Stimulated activated CD8-positive, alpha-beta memory T cell treated with anti-CD3 and anti-CD28 coated beads, Interleukin-15, amount 100 ng/mL, for 24 hours (primary cell): Measurements from ENCODE around the gene TNFRSF18.
"Not testable (repeated sequence)": the region's sequence is repeated elsewhere in the genome, so short reads cannot be mapped to it uniquely, and the experiment has no call there.

Experiments
- DNase-seq: peaks from one replicate; pipeline ENCODE4 v3.0.0-alpha.2; 2020; ENCODE audit warnings: low read depth

Gene TNFRSF18

DNA sequence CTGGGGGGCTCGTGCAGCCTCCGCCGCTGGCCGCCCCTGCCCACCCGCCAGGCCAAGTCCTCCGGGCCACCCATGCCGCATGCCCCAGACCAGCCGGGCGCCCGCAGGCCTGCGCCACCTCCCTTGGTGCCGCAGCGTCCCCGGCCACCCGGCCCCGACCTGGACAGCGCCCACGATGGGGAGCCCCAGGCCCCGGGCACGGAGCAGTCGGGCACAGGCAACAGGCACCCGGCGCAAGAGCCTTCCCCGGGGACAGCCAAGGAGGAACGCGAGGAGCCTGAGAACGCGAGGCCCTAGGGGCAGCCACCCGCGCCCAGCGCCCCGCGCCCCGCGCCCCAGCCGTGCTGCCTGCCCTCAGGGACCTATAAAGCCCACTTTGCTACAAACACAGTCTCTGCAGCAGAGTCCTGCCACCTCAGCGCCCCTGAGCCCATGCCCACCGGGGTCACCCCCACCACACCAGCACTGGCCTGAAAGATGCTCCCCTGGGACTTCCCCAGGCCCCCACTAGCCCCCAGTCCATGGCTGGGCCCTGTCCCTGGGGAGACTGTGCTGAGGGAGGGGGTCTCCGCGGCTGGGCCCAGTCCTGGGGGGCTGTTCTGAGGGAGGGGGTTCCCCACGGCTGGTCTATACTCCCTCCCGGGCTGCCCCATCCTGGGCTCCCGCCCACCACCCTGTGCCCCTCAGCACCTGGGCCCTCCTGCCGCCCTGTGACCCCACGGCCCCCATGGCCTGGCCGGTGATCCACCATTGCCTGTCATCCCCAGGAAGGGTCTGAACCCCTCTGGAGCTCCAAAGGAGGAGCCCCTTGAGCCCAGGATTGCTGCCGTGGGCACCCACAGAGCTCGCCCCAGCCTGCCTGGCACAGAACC lies 8.6 kb downstream of the TNFRSF18 start:
- no peak for DNase-seq

DNA sequence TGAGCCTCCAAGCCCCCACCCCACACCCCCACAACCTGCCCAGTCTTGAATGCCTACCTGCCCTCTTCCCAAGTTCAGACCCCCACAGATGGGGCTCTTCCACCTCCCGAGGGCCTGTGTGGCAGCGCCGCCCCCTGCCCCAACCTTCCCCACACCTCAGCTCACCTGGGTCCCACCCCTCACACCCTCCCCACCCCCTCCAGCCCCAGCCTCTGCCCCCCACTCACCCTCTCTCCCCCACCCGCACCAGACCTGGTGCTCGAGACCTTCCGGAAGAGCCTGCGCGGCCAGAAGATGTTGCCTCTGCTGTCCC lies 9.2 kb downstream of the TNFRSF18 start:
- no peak for DNase-seq

DNA sequence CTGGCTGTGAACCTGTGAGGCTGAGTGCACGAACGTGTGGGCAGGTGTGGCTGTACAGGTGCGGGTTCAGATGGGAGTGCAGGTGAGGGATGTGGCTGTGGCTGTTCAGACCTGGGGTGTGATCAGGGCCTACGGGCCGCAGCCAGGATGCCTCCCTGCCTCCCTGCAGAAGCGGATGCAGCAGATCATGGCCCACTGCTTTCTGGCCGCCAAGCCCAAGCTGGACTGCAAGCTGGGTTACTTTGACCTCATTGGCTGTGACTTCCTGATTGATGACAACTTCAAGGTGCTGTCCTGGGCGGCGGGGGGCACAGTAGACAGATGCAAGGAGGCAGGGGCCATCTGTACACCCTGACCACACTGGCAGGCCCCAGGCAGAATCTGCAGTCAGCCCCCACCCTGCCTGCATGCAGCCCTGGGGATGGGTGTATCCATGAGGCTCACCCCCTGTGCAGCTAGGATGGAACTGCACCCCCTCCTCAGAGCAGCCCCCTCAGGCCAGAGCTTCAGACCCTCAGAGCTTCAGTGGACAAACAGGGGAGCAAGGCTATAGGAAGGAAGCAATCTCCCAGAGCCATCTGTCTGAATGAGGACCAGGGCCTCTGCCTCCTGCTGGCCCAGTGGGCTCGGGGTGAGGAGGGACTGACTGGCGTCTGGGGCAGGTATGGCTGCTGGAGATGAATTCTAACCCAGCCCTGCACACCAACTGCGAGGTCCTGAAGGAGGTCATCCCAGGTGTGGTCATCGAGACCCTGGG lies 9.8 kb downstream of the TNFRSF18 start:
- no peak for DNase-seq

DNA sequence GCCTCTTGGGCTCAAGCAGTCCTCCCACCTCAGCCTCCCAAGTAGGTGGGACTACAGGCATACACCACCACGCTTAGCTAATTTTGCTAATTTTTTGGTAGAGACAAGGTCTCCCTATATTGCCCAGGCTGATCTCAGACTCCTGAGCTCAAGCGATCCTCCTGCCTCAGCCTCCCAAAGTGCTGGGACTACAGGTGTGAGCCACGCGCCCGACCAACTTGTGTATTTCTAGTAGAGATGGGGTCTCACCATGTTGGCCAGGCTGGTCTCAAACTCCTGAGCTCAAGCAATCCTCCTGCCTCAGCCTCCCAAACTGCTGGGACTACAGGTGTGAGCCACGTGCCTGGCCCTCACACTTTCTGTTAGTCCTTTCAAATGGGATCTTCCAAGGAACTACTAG lies 10.7 kb downstream of the TNFRSF18 start:
- DNase-seq = not testable (repeated sequence)

- no peak for DNase-seq
Observed at GRCh38 chr1:1194723-1195122, 11.7 kb downstream of the TNFRSF18 start.

- DNase-seq = no peak
Observed at GRCh38 chr1:1191734-1192133, 14.7 kb downstream of the TNFRSF18 start.

DNA sequence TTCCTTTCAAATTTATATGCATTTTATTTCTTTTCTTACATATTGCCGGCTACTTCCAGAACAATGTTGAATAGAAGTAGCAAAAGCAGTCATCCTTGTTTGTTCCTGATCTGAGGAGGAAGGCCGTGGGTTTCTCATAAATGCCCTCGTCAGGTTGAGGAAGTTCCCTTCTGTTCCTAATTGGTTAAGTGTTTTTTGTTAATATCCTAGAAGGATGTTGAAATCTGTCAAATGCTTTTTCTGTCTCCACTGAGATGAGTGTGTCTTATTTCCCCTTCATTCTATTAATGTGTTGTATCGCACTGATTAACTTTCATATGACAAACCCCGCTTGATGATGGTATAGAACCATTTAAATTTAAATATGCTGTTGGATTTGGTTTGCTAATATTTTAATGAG lies 17.3 kb downstream of the TNFRSF18 start:
- DNase-seq = no peak

DNA sequence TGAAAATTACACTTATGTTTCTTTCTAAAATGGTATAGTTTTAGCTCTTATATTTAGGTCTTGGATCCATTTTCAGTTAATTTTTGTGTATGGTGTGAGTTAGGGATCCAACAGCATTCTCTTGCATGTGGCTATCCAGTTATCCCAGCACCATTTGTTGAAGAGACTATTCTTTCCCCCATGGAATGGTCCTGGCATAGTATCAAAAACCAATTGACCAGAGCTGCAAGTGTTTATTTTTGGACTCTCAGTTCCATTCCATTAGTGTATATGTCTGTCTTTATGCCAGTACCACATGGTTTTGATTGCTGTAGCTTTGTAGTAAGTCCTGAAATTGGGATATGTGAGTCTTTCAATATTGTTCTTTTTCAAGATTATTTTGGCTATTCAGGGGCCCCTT lies 18.5 kb downstream of the TNFRSF18 start:
- no peak for DNase-seq

DNA sequence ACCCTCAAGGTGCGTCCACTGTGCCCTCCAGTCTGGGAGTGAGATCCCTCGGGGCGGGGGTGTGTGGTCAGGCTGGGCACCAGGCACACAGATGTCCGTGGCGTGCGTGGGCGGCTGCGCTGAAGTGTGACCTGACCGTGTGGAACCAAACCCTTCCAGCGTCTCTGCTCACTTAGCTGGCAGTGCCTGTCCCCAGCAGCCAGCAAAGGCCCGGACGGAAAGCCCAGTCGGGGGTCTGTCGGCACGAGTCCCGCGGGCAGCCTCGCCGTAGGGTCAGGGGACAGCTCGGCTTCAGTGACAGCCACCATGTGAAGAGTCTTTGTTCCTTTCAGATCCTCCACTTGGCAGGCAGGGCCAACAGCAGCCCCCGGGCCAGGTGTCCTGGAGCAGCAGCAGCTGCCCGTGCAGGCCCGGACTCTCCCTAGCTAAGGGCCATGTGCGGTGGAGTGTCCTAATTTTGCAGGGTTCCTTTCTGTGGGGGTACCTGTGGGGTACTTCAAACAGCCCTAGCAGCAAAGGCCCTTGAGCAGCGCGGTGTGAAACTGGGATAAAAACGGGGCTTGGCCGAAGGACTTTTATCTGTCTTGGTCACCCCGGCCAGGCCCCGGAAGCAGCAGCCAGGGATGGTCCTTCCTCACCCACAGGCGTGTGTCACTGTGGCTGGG lies 21.2 kb downstream of the TNFRSF18 start:
- no peak for DNase-seq

GRCh38 chr1:1183833-1184775 lies 22.3 kb downstream of the TNFRSF18 start:
- DNase-seq = no peak

DNA sequence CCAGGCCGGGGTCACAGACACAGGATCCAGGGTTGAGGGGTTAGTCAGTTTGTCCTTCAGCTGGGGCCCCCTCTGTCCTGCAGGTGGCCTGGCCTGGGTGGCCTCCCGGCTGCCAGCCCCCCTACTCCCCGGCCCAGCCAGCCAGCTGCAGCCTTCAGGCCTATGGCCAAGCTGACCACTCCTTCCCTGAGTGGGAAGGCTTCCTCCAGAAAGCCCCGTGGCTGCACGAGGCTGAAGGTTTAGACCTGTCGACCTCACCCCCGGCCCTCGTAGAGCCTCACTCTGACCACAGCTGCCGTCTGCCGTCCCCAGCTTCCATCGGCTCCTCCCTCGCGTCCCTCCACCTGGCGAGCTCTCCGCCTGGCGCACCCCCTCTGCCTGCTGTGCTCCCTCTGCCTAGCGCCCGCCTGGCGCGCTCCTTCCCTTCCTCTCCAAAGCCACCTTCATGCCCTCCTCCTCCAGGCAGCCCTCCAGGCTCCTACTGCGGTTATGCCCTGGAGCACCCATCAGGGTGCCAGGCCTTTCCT lies 23.1 kb downstream of the TNFRSF18 start:
- DNase-seq = no peak

DNA sequence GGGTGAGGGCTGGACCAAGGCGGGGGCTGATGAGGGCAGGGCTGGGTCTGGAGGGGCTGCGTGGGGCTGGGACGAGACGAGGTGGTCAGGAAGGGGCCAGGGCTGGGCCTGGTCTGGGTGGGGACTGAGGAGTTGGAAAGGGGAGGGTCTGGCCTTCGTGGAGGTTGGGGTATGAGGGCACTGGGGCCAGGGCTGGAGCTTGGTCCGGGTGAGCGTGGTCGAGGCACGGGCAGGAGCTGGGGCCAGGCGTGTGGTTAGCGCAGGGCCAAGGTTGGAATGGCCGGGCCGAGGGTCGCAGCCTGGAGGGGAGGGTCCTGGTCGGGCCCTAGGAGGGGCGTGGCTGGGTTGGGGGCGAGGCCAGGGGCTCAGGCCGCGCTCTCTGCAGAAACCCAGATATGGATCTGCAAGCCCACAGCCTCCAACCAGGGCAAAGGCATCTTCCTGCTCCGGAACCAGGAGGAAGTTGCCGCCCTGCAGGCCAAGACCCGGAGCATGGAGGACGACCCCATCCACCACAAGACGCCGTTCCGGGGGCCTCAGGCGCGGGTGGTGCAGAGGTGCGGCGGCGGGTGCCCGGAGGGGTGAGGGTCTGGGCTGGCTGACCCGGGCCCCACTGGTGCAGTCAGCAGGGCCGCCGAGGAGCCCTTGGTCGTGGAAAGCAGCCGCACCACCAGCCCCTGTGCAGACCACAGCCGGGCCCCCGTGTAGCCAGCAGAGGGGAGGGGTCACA lies 23.7 kb downstream of the TNFRSF18 start:
- no peak for DNase-seq

DNA sequence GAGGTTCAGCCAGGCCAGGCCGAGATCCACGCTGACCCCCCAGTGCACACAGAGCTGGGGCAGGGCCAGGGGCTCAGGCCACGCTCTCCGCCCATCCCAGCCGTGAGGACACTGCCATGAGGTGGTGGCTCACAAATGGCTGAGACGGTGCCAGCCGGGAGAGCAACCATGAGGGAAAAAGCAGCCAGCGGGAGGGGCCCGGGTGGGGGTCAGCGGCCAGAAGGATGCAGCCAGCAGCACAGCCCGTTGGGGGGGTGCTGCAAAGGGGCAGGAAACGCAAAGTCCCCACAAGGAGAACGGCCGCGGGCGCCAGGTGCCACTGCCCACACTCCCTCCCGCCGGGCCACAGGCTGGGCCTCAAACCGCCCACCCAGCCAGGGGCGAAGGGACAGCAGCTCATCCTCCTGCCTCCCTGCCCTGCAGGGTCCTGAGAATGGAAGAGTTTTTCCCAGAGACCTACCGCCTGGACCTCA lies 24.4 kb downstream of the TNFRSF18 start:
- no peak for DNase-seq

DNA sequence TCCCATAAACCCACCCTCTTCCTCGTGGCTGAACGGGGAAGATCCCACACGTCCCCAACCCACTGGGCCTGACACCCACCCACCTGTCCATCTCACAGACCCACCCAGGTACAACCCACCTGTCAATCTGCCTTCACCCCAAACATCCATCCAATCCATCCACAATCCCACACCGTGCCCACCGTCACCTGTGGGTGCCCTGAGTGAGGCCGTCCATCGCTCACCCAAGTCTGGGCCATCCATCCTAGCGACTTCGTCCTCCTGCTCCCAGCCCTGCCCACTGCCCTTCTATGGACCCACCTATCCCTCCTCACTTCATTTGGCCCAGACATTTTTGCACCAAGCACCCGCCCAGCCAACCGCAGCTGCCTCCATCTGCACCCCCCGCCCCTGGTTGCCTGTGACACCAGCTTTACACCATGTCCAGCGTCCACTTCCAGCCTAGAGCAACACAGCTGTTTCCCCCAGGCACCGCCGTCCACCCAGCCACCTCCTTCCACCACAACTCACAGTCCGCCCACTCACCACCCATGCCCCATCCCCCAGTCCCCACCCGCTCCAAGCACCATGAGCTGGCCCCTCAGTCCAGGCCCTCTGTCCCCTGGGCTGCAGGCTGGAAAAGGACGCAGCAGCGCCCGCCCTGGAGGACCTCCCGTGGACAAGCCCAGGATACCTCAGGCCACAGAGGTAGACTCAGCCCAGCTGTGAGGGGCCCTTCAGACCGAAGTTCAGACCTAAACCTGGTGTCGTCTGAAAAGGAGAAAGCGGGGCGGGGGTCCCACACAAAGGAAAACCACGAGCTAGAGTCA lies 25.1 kb downstream of the TNFRSF18 start:
- no peak for DNase-seq

DNA sequence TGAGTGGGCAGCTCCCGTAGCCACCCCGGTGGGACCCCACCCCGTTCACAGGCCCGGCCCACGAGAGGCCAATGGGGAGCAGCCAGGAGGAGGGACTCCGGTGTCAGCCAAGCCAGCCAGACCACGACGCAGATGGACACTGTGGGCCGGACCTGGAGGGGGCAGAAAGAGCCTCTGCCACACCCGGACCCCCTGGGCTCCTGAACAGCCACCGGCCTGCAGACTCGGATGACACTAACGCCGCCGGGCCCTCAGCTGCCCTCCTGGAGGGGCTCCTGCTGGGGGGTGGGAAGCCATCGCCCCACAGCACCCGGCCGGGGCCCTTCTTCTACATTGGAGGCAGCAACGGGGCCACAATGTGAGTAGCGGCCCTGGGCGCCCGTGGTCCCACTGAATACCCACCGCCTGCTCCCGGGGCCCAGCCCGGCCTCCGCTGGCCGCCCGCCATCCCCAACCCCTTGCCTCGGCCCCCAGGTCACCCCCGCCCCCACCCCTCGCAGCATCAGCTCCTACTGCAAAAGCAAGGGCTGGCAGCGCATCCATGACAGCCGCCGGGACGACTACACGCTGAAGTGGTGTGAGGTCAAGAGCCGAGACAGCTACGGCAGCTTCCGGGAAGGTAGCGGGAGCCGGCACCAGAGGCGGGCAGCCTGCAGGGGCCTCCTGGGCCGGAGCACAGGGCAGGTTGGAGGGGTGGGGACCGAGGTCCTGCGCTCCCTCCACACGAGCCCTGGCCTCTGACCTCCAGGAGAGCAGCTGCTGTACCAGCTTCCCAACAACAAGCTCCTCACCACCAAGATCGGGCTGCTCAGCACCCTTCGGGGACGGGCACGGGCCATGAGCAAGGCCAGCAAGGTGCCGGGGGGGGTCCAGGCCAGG lies 26.2 kb downstream of the TNFRSF18 start:
- DNase-seq = no peak

DNA sequence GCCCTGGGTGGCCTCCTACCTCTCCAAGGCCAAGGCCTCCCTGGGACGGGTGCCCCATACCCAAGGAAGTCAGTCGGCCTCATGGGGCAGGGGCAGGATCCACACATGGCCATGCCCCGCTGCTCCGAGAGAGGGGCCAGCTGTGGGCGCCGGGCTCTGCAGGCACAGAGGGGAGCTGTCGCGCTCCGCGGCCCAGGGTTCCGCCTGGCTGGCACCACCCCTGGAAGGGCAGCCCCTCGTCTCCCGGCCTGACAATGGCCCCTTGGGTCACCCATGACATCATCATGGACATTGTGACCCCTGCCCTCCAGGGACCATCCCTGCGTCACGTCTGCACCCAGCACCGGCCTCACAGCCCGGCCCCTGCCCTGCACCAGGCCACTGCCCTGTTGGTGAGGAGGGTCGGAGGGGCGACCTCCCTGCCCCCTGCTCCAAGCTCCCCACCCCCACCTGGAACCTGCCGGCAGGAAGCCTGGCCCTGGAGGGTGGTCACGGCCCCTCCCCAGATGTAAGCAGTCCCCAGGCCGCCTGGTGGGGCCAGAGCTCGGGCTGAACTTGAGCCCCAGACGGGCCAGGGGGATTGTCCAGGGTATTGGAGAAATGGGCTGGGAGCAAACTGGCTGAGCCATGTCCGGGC lies 26.9 kb downstream of the TNFRSF18 start:
- no peak for DNase-seq

GRCh38 chr1:1178794-1179331 lies 27.5 kb downstream of the TNFRSF18 start:
- no peak for DNase-seq
